Panc1 (cell line): ENCODE data around the gene MAJIN. TPM values are rescaled to one million over a fixed set of nuclear protein-coding genes. Genes with fewer than 3 reads are reported as not detected.

Experiments
- ATAC-seq: fragments of 200-7000 bp; cut with Tn5 transposase; 2 replicates; pipeline ENCODE4 v1.9.1; 2020; ENCODE audit warnings: mild to moderate bottlenecking, moderate library complexity
- BruUV-seq: library from RNA; stranded (reverse); fragments of 400-500 nt; replicated peaks from 2 replicates; lab custom pipeline; 2021; lab: Mats Ljungman, UMichigan
- CTCF ChIA-PET: fragments of 300-600 bp; sonication (Branson Sonifier 250); formaldehyde crosslinking; loops from one replicate; lab custom pipeline; 2022; ENCODE audit warnings: antibody characterized with exemption; lab: Charles Lee
- POLR2A ChIA-PET: fragments of 300-600 bp; sonication (Branson Sonifier 250); formaldehyde crosslinking; loops from one replicate; lab custom pipeline; 2022; ENCODE audit warnings: antibody characterized with exemption; lab: Charles Lee
- DNase-seq: peaks from one replicate; pipeline ENCODE4 v3.0.0-alpha.2; 2010; ENCODE audit warnings: low read depth, low spot score
- H3K27ac ChIP-seq: 2 replicates; pipeline ENCODE4 v1.5.1; 2011; ENCODE audit warnings: mild to moderate bottlenecking, low read length, inconsistent platforms
- H3K27me3 ChIP-seq: fragments of 200-500 bp; sonication (Bioruptor generic); 2 replicates; pipeline ENCODE4 v1.6.0; 2014; ENCODE audit warnings: low read length, inconsistent platforms; ENCODE audit not compliant: control insufficient read depth, insufficient read depth
- H3K36me3 ChIP-seq: fragments of 200-500 bp; sonication (Bioruptor generic); 2 replicates; pipeline ENCODE4 v1.5.1; 2014; ENCODE audit warnings: inconsistent platforms, mild to moderate bottlenecking, low read length, moderate library complexity; ENCODE audit not compliant: control insufficient read depth, insufficient read depth
- H3K4me1 ChIP-seq: 2 replicates; pipeline ENCODE4 v1.5.1; 2011; ENCODE audit warnings: inconsistent platforms, mild to moderate bottlenecking, low read length, moderate library complexity; ENCODE audit not compliant: control insufficient read depth, insufficient read depth
- H3K4me3 ChIP-seq, 2 experiments: 2 replicates each; pipeline ENCODE4 v1.5.1; 2011 to 2012; ENCODE audit warnings: low read depth in 2 of 2, low read length in 2 of 2, mild to moderate bottlenecking in 2 of 2, inconsistent platforms in 1 of 2, moderate library complexity in 1 of 2
- H3K9me3 ChIP-seq: fragments of 200-500 bp; sonication (Bioruptor generic); 2 replicates; pipeline ENCODE4 v1.5.1; 2014; ENCODE audit warnings: low read depth, mild to moderate bottlenecking, inconsistent platforms, low read length, moderate library complexity; ENCODE audit not compliant: control insufficient read depth, insufficient read depth
- POLR2AphosphoS5 ChIP-seq: IDR thresholded peaks from 2 replicates; pipeline ENCODE4 v1.6.1; 2012; ENCODE audit warnings: mild to moderate bottlenecking, low read depth, low read length, moderate library complexity
- SIN3A ChIP-seq: IDR thresholded peaks from 2 replicates; pipeline ENCODE4 v1.6.1; 2012; ENCODE audit warnings: low read depth, mild to moderate bottlenecking, low read length, moderate library complexity, borderline replicate concordance; ENCODE audit not compliant: insufficient read depth
- TCF7L2 ChIP-seq: IDR thresholded peaks from 2 replicates; pipeline ENCODE4 v1.6.1; 2011; ENCODE audit warnings: mild to moderate bottlenecking, low read depth, low read length, inconsistent platforms
- in situ Hi-C: cut with HindIII; loops from 2 replicates; pipeline ENCODE4 v1.10.0; 2016; ENCODE audit warnings: low sequenced_read_pairs, low pct_unique_long_range_greater_than_20kb
- intact Hi-C: fragments of 100-400 bp; cut with micrococcal nuclease; formaldehyde crosslinking; loops from one replicate; pipeline ENCODE4 v1.10.0; 2022; ENCODE audit not compliant: unreplicated experiment
- total RNA-seq: library from RNA; stranded (reverse); gene quantifications from one replicate; pipeline ENCODE4 v1.2.1, GENCODE V29; 2021; ENCODE audit not compliant: unreplicated experiment
- TF ChIP-seq, protein P1 (sequence below), 2 experiments: IDR thresholded peaks; 2 replicates each; pipeline ENCODE4 v1.6.1; 2011 to 2012; ENCODE audit warnings: low read depth in 2 of 2, control low read depth in 1 of 2, low read length in 1 of 2, mild to moderate bottlenecking in 1 of 2, moderate library complexity in 1 of 2; ENCODE audit not compliant: insufficient read depth in 1 of 2
- TF ChIP-seq, protein P2 (sequence below): fragments of 450-650 bp; IDR thresholded peaks from 2 replicates; pipeline ENCODE4 v1.5.1; 2017; ENCODE audit warnings: mild to moderate bottlenecking

MAJIN gene
- total RNA-seq, 1 experiment from 2014 or later, result not detected

DNA sequence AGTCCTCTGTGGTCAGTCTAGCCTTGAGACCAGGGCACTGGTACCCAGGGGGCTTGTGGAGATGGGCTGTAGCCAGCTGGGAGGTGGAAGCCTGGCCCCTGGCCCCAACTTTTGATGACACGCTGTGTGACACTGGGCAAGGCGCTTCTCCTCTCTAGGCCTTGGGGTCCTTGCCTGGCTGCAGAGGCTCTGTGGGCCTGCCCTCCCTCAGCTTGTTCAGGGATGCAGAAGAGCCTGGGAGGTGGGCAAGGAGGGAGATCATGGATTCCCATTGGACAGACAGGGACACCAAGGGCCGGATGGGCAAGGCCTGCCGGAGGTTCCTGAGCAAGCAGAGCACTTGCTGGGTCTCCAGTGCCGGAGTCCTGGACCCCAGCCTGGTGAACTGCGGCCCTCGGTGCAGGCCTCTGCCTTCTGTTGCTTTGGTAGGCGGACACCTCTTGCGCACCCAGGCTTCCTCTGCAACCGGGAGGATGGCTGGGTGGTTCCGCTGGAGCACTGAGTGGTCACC is 48.7 kb downstream of the MAJIN start:
- ChIA-PET CTCF (no interaction called here), POLR2A (no interaction called here)
- no TSS peak for BruUV-seq
- Histone ChIP-seq H3K27me3 (no peaks in the 10 kb centered on the region), H3K27ac (peak overlapping the region; percentile 83; the same call in 1 of the 2 replicates), H3K9me3 (no peaks in the 10 kb centered on the region), H3K36me3 (no peaks in the 10 kb centered on the region; the same call in 1 of the 2 replicates), H3K4me1 (peaks cover 9% of the 10 kb centered on the region), H3K4me3 (no peak overlapping the region)
- intact Hi-C loops (no loop called here), in situ Hi-C loops (no loop called here)
- ATAC-seq (no peak), DNase-seq (no peak)
- TF ChIP-seq SIN3A, result no peak
- TF ChIP-seq, protein P1, sequence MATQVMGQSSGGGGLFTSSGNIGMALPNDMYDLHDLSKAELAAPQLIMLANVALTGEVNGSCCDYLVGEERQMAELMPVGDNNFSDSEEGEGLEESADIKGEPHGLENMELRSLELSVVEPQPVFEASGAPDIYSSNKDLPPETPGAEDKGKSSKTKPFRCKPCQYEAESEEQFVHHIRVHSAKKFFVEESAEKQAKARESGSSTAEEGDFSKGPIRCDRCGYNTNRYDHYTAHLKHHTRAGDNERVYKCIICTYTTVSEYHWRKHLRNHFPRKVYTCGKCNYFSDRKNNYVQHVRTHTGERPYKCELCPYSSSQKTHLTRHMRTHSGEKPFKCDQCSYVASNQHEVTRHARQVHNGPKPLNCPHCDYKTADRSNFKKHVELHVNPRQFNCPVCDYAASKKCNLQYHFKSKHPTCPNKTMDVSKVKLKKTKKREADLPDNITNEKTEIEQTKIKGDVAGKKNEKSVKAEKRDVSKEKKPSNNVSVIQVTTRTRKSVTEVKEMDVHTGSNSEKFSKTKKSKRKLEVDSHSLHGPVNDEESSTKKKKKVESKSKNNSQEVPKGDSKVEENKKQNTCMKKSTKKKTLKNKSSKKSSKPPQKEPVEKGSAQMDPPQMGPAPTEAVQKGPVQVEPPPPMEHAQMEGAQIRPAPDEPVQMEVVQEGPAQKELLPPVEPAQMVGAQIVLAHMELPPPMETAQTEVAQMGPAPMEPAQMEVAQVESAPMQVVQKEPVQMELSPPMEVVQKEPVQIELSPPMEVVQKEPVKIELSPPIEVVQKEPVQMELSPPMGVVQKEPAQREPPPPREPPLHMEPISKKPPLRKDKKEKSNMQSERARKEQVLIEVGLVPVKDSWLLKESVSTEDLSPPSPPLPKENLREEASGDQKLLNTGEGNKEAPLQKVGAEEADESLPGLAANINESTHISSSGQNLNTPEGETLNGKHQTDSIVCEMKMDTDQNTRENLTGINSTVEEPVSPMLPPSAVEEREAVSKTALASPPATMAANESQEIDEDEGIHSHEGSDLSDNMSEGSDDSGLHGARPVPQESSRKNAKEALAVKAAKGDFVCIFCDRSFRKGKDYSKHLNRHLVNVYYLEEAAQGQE (IDR thresholded peaks at IDR 0.05; ENCODE audit: insufficient read depth in 1 of 2, low read depth in 2 of 2, low read length in 1 of 2), result no peak
- no peak for TF ChIP-seq POLR2AphosphoS5
- no peak for TF ChIP-seq TCF7L2
- TF ChIP-seq, protein P2, sequence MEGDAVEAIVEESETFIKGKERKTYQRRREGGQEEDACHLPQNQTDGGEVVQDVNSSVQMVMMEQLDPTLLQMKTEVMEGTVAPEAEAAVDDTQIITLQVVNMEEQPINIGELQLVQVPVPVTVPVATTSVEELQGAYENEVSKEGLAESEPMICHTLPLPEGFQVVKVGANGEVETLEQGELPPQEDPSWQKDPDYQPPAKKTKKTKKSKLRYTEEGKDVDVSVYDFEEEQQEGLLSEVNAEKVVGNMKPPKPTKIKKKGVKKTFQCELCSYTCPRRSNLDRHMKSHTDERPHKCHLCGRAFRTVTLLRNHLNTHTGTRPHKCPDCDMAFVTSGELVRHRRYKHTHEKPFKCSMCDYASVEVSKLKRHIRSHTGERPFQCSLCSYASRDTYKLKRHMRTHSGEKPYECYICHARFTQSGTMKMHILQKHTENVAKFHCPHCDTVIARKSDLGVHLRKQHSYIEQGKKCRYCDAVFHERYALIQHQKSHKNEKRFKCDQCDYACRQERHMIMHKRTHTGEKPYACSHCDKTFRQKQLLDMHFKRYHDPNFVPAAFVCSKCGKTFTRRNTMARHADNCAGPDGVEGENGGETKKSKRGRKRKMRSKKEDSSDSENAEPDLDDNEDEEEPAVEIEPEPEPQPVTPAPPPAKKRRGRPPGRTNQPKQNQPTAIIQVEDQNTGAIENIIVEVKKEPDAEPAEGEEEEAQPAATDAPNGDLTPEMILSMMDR, result no peak

DNA sequence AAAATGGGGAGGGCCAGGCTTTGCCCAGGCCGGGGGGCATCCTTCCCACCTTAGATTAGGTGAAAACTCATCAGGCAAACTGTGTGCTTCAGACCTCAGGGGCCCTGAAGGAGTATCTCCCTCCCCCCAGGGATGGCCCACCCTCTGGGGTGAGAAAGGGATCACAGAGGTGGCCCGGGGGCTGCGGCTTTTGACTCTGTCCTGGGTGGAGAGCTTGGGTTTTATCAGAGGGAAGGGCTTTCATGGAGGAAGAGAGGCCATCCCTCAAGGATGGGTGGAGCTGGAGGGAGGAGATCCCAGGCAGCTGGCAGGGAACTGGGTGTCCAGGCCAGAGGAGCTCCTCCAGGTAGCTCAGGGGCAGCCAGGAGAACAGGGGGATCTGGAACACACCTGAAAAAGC is 50.5 kb downstream of the MAJIN start:
- in situ Hi-C loops, result no loop called here
- BruUV-seq, result no TSS peak

More for the DNA sequence above, 50.5 kb downstream of the MAJIN start:
- no peaks in the 10 kb centered on the region for H3K9me3 ChIP-seq
- DNase-seq (no peak), ATAC-seq (no peak)
- POLR2A ChIA-PET, result no interaction called here
- H3K36me3 ChIP-seq, result no peaks in the 10 kb centered on the region; the same call in 1 of the 2 replicates
- no peak overlapping the region for H3K27ac ChIP-seq
- no peak overlapping the region for H3K4me3 ChIP-seq
- H3K4me1 ChIP-seq, result peaks cover 16% of the 10 kb centered on the region
- intact Hi-C loops, result no loop called here
- TF ChIP-seq, protein P1 (IDR thresholded peaks at IDR 0.05; ENCODE audit: insufficient read depth in 1 of 2, low read depth in 2 of 2, low read length in 1 of 2), result no peak
- no peak for TF ChIP-seq POLR2AphosphoS5
- H3K27me3 ChIP-seq, result no peaks in the 10 kb centered on the region
- CTCF ChIA-PET, result no interaction called here
